ENCODE data around the gene MX2.

The MX2 gene

GRCh38 chr21:41342035-41342434, 19.8 kb upstream of the MX2 start:
- no peak overlapping the region for H3K4me3 ChIP-seq (ENCODE audit: low read depth, low read length)
- no peak for TF ChIP-seq CTCF (IDR thresholded peaks at IDR 0.05; ENCODE audit: borderline replicate concordance, insufficient read depth, low read depth, low read length)

GRCh38 chr21:41344146-41344545, 17.7 kb upstream of the MX2 start:
- TF ChIP-seq CTCF (IDR thresholded peaks at IDR 0.05; ENCODE audit: borderline replicate concordance, insufficient read depth, low read depth, low read length): no peak
- H3K4me3 ChIP-seq (ENCODE audit: low read depth, low read length): no peak overlapping the region

GRCh38 chr21:41345356-41345755, 16.5 kb upstream of the MX2 start:
- no peak overlapping the region for H3K4me3 ChIP-seq (ENCODE audit: low read depth, low read length)
- TF ChIP-seq CTCF (IDR thresholded peaks at IDR 0.05; ENCODE audit: borderline replicate concordance, insufficient read depth, low read depth, low read length): no peak

GRCh38 chr21:41345934-41346685, 15.7 kb upstream of the MX2 start:
- no peak for TF ChIP-seq CTCF (IDR thresholded peaks at IDR 0.05; ENCODE audit: borderline replicate concordance, insufficient read depth, low read depth, low read length)
- no peak overlapping the region for H3K4me3 ChIP-seq (ENCODE audit: low read depth, low read length)

GRCh38 chr21:41346758-41347157, 15.1 kb upstream of the MX2 start:
- no peak overlapping the region for H3K4me3 ChIP-seq (ENCODE audit: low read depth, low read length)
- no peak for TF ChIP-seq CTCF (IDR thresholded peaks at IDR 0.05; ENCODE audit: borderline replicate concordance, insufficient read depth, low read depth, low read length)

- no peak overlapping the region for H3K4me3 ChIP-seq (ENCODE audit: low read depth, low read length)
- no peak for TF ChIP-seq CTCF (IDR thresholded peaks at IDR 0.05; ENCODE audit: borderline replicate concordance, insufficient read depth, low read depth, low read length)
Measured at GRCh38 chr21:41348434-41348833, 13.4 kb upstream of the MX2 start.

- TF ChIP-seq CTCF (IDR thresholded peaks at IDR 0.05; ENCODE audit: borderline replicate concordance, insufficient read depth, low read depth, low read length): no peak
- no peak overlapping the region for H3K4me3 ChIP-seq (ENCODE audit: low read depth, low read length)
Measured at GRCh38 chr21:41349126-41349525, 12.7 kb upstream of the MX2 start.

All from GM12875 (cell line).